ENCODE measurements around the gene ALG14.

The ALG14 gene

GRCh38 chr1:94926915-94927404, 145.8 kb downstream of the ALG14 start, which contains the start of gene CNN3 (continued):
- TF ChIP-seq ZNF645 (tag by site-specific recombination; IDR thresholded peaks at IDR 0.05) = no peak
- TF ChIP-seq, protein P1, sequence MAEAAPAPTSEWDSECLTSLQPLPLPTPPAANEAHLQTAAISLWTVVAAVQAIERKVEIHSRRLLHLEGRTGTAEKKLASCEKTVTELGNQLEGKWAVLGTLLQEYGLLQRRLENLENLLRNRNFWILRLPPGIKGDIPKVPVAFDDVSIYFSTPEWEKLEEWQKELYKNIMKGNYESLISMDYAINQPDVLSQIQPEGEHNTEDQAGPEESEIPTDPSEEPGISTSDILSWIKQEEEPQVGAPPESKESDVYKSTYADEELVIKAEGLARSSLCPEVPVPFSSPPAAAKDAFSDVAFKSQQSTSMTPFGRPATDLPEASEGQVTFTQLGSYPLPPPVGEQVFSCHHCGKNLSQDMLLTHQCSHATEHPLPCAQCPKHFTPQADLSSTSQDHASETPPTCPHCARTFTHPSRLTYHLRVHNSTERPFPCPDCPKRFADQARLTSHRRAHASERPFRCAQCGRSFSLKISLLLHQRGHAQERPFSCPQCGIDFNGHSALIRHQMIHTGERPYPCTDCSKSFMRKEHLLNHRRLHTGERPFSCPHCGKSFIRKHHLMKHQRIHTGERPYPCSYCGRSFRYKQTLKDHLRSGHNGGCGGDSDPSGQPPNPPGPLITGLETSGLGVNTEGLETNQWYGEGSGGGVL (tag by site-specific recombination; IDR thresholded peaks at IDR 0.05) = peak; percentile 92
- TF ChIP-seq ZNF184 (tag by site-specific recombination; IDR thresholded peaks at IDR 0.05) = no peak
- TF ChIP-seq ZNF266 (tag by site-specific recombination; IDR thresholded peaks at IDR 0.05; ENCODE audit: low read depth) = no peak
- TF ChIP-seq ZNF157 (tag by site-specific recombination; IDR thresholded peaks at IDR 0.05) = no peak
- TF ChIP-seq MEIS1 (CRISPR knock-in tag; IDR thresholded peaks at IDR 0.05; ENCODE audit: borderline replicate concordance) = no peak
- TF ChIP-seq ZNF423 (tag by site-specific recombination; IDR thresholded peaks at IDR 0.05) = peak; percentile 95
- 0 out of 2 replicates have a peak, but pooled peaks have one; percentile 50 for TF ChIP-seq ZSCAN23 (tag by site-specific recombination; IDR thresholded peaks at IDR 0.05)
- no peak; the same call in 1 of the 2 replicates for TF ChIP-seq PRDM4 (tag by site-specific recombination; IDR thresholded peaks at IDR 0.05)
- TF ChIP-seq, protein P2, sequence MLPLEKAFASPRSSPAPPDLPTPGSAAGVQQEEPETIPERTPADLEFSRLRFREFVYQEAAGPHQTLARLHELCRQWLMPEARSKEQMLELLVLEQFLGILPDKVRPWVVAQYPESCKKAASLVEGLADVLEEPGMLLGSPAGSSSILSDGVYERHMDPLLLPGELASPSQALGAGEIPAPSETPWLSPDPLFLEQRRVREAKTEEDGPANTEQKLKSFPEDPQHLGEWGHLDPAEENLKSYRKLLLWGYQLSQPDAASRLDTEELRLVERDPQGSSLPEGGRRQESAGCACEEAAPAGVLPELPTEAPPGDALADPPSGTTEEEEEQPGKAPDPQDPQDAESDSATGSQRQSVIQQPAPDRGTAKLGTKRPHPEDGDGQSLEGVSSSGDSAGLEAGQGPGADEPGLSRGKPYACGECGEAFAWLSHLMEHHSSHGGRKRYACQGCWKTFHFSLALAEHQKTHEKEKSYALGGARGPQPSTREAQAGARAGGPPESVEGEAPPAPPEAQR (tag by site-specific recombination; IDR thresholded peaks at IDR 0.05) = no peak
- TF ChIP-seq INSM2 (tag by site-specific recombination; IDR thresholded peaks at IDR 0.05) = 0 out of 2 replicates have a peak, but pooled peaks have one; percentile 54
- no peak for TF ChIP-seq BCL11B (tag by site-specific recombination; IDR thresholded peaks at IDR 0.05; ENCODE audit: low read depth)
- TF ChIP-seq ZNF555 (tag by site-specific recombination; conservative IDR thresholded peaks at IDR 0.05) = no peak
- TF ChIP-seq ZNF558 (tag by site-specific recombination; IDR thresholded peaks at IDR 0.05) = no peak
- peak; percentile 16; the same call in 1 of the 2 replicates for TF ChIP-seq ZNF629 (tag by site-specific recombination; IDR thresholded peaks at IDR 0.05)
- TF ChIP-seq ZNF777 (tag by site-specific recombination; IDR thresholded peaks at IDR 0.05; ENCODE audit: borderline replicate concordance) = no peak
- TF ChIP-seq ZSCAN4 (tag by site-specific recombination; IDR thresholded peaks at IDR 0.05) = 0 out of 2 replicates have a peak, but pooled peaks have one; percentile 31
- TF ChIP-seq ZNF791 (tag by site-specific recombination; IDR thresholded peaks at IDR 0.05) = no peak
- TF ChIP-seq, protein P3, sequence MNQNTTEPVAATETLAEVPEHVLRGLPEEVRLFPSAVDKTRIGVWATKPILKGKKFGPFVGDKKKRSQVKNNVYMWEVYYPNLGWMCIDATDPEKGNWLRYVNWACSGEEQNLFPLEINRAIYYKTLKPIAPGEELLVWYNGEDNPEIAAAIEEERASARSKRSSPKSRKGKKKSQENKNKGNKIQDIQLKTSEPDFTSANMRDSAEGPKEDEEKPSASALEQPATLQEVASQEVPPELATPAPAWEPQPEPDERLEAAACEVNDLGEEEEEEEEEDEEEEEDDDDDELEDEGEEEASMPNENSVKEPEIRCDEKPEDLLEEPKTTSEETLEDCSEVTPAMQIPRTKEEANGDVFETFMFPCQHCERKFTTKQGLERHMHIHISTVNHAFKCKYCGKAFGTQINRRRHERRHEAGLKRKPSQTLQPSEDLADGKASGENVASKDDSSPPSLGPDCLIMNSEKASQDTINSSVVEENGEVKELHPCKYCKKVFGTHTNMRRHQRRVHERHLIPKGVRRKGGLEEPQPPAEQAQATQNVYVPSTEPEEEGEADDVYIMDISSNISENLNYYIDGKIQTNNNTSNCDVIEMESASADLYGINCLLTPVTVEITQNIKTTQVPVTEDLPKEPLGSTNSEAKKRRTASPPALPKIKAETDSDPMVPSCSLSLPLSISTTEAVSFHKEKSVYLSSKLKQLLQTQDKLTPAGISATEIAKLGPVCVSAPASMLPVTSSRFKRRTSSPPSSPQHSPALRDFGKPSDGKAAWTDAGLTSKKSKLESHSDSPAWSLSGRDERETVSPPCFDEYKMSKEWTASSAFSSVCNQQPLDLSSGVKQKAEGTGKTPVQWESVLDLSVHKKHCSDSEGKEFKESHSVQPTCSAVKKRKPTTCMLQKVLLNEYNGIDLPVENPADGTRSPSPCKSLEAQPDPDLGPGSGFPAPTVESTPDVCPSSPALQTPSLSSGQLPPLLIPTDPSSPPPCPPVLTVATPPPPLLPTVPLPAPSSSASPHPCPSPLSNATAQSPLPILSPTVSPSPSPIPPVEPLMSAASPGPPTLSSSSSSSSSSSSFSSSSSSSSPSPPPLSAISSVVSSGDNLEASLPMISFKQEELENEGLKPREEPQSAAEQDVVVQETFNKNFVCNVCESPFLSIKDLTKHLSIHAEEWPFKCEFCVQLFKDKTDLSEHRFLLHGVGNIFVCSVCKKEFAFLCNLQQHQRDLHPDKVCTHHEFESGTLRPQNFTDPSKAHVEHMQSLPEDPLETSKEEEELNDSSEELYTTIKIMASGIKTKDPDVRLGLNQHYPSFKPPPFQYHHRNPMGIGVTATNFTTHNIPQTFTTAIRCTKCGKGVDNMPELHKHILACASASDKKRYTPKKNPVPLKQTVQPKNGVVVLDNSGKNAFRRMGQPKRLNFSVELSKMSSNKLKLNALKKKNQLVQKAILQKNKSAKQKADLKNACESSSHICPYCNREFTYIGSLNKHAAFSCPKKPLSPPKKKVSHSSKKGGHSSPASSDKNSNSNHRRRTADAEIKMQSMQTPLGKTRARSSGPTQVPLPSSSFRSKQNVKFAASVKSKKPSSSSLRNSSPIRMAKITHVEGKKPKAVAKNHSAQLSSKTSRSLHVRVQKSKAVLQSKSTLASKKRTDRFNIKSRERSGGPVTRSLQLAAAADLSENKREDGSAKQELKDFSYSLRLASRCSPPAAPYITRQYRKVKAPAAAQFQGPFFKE (tag by site-specific recombination; IDR thresholded peaks at IDR 0.05; ENCODE audit: borderline replicate concordance) = no peak
- no peak for TF ChIP-seq ZNF121 (tag by site-specific recombination; IDR thresholded peaks at IDR 0.05)
- TF ChIP-seq, protein P4, sequence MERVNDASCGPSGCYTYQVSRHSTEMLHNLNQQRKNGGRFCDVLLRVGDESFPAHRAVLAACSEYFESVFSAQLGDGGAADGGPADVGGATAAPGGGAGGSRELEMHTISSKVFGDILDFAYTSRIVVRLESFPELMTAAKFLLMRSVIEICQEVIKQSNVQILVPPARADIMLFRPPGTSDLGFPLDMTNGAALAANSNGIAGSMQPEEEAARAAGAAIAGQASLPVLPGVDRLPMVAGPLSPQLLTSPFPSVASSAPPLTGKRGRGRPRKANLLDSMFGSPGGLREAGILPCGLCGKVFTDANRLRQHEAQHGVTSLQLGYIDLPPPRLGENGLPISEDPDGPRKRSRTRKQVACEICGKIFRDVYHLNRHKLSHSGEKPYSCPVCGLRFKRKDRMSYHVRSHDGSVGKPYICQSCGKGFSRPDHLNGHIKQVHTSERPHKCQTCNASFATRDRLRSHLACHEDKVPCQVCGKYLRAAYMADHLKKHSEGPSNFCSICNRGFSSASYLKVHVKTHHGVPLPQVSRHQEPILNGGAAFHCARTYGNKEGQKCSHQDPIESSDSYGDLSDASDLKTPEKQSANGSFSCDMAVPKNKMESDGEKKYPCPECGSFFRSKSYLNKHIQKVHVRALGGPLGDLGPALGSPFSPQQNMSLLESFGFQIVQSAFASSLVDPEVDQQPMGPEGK (tag by site-specific recombination; IDR thresholded peaks at IDR 0.05) = peak; percentile 88

Data from HEK293 (cell line).